ENCODE data around the gene PPM1H. TPM values are rescaled to one million over a fixed set of nuclear protein-coding genes. Genes with fewer than 3 reads are reported as not detected.

Gene PPM1H
- total and polyA plus RNA-seq, 10 of the 15 experiments (the other 5 are each of a cell fraction or from before 2014, with no cell fraction given): 0.11 to 0.83 (median 0.49) TPM

DNA sequence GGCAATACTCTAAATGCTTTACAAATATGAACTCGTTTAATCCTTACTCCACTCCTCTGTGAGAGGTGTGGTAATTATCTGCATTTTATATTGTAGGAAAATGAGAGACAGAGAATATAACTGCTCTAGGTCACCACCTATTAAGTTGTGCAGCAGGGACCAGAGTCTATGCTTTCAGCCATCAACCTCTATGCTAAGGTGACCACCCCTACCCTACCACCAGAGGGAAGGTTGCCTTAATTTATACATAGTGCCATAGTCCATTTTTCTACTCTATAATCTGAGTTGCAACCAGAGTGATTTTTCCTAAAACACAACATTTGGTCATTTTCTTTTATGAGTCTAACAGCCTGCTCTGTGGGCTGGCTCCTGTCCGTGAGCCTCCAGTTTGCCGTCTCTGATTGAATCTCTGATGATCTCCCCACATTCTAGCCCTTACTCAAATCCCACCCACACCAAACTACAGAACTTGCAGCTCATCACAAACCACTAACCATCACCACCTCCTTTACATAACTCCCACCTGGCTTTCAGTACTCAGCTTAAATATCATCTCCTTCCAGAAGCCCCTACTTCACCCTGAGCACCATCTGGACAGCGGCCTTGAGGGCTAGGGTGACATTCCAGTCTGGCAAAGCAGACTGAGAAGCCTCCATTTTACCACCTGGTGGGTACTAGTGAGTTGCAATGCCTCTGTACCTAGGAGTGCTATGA is 126.6 kb downstream of the PPM1H start (continued):
- TF ChIP-seq CUX1 (IDR thresholded peaks at IDR 0.05; ENCODE audit: insufficient replicate concordance, low read depth, low read length) (no peak), PAX5 (IDR thresholded peaks at IDR 0.05; ENCODE audit: borderline replicate concordance, low read depth, low read length) (peak; percentile 51; the same call in 1 of the 2 replicates), RAD21 (IDR thresholded peaks at IDR 0.05; ENCODE audit: insufficient read depth, low read depth, low read length) (no peak), MTA2 (IDR thresholded peaks at IDR 0.05; ENCODE audit: low read depth) (no peak), TAF1 (IDR thresholded peaks at IDR 0.05; ENCODE audit: borderline replicate concordance, low read depth, low read length) (no peak), NFYB (IDR thresholded peaks at IDR 0.05; ENCODE audit: insufficient read depth, low read depth, low read length) (no peak)
- TF ChIP-seq, protein P1, sequence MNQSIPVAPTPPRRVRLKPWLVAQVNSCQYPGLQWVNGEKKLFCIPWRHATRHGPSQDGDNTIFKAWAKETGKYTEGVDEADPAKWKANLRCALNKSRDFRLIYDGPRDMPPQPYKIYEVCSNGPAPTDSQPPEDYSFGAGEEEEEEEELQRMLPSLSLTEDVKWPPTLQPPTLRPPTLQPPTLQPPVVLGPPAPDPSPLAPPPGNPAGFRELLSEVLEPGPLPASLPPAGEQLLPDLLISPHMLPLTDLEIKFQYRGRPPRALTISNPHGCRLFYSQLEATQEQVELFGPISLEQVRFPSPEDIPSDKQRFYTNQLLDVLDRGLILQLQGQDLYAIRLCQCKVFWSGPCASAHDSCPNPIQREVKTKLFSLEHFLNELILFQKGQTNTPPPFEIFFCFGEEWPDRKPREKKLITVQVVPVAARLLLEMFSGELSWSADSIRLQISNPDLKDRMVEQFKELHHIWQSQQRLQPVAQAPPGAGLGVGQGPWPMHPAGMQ (IDR thresholded peaks at IDR 0.05; ENCODE audit: borderline replicate concordance): no peak

Measured in GM12878 (cell line).